Central memory CD8-positive, alpha-beta T cell (primary cell): Measurements from ENCODE around the gene NPFFR2.
"Not testable (repeated sequence)": the region's sequence is repeated elsewhere in the genome, so short reads cannot be mapped to it uniquely, and the experiment has no call there.

ENCODE experiments used
- ATAC-seq: fragments of 150-1000 bp; cut with Tn5 transposase; replicated peaks from 2 replicates; pipeline ENCODE4 v1.10.0; 2022; ENCODE audit warnings: mild to moderate bottlenecking, moderate FRiP score, moderate number of reproducible peaks; ENCODE audit not compliant: poor library complexity, severe bottlenecking; ENCODE audit errors: extremely low read depth
- DNase-seq, 2 donors: peaks; one replicate each; pipeline ENCODE4 v3.0.0; 2021; ENCODE audit warnings: low spot score in 2 of 2
- H3K27ac Mint-ChIP-seq: one replicate; pipeline ENCODE4 v1.8.0; 2022; ENCODE audit warnings: low read depth, mild to moderate bottlenecking, moderate library complexity, mixed read lengths
- H3K27me3 Mint-ChIP-seq: one replicate; pipeline ENCODE4 v1.8.0; 2022; ENCODE audit warnings: mixed read lengths
- H3K36me3 Mint-ChIP-seq: one replicate; pipeline ENCODE4 v1.8.0; 2022; ENCODE audit warnings: mild to moderate bottlenecking, moderate library complexity, mixed read lengths; ENCODE audit not compliant: insufficient read depth
- H3K4me1 Mint-ChIP-seq: one replicate; pipeline ENCODE4 v1.8.0; 2022; ENCODE audit warnings: mixed read lengths
- H3K4me3 Mint-ChIP-seq: one replicate; pipeline ENCODE4 v1.8.0; 2022; ENCODE audit warnings: mild to moderate bottlenecking, moderate library complexity, mixed read lengths
- H3K9me3 Mint-ChIP-seq: one replicate; pipeline ENCODE4 v1.8.0; 2022; ENCODE audit warnings: mixed read lengths

Gene NPFFR2

DNA sequence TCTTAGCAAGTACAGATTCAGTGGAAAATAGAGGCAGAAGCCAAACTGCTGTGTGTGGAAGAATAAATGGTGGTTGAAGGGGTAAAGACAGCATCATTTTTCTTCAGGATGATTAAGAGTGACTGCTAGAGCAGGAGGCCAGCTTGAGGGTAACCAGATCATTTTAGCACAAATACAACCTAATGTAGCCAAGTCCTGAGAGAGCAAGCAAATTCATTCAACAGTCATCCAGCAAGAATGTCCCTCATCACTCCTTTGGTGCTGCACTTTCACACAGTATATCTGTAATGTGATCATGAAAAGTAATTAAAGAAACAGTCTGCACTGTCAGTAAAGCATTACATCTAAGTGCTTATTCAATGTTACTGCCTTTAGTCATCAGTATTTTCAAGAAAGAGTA is 44.8 kb downstream of the NPFFR2 start:
- Mint-ChIP-seq H3K27me3 (no peaks in the 10 kb centered on the region), H3K36me3 (no peaks in the 10 kb centered on the region), H3K4me3 (no peak overlapping the region), H3K9me3 (peaks cover 14% of the 10 kb centered on the region), H3K27ac (no peak overlapping the region), H3K4me1 (no peaks in the 10 kb centered on the region)
- DNase-seq (no peak), ATAC-seq (no peak)

DNA sequence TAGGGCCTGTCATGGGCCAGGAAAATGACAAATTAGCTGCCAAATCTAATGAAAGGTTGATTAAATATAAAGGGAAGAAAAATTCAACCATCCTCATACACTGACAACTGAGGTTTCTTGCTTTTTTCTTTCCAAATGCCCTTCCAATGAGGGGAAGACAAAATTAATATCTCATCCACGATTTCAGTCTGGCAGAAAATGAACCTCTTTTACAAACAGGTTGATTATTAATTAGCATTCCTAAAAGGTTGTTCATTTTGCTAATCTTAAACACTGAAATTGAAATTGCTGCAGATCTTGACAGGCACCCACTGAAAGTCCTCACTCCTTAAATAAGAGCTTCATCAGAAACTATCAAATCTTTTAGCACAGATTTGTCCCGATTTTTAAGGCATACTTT is 45.5 kb downstream of the NPFFR2 start:
- no peak overlapping the region for H3K27ac Mint-ChIP-seq
- no peaks in the 10 kb centered on the region for H3K27me3 Mint-ChIP-seq
- H3K36me3 Mint-ChIP-seq: no peaks in the 10 kb centered on the region
- H3K9me3 Mint-ChIP-seq: peaks cover 9% of the 10 kb centered on the region
- DNase-seq (no peak), ATAC-seq (no peak)
- no peaks in the 10 kb centered on the region for H3K4me1 Mint-ChIP-seq
- no peak overlapping the region for H3K4me3 Mint-ChIP-seq

DNA sequence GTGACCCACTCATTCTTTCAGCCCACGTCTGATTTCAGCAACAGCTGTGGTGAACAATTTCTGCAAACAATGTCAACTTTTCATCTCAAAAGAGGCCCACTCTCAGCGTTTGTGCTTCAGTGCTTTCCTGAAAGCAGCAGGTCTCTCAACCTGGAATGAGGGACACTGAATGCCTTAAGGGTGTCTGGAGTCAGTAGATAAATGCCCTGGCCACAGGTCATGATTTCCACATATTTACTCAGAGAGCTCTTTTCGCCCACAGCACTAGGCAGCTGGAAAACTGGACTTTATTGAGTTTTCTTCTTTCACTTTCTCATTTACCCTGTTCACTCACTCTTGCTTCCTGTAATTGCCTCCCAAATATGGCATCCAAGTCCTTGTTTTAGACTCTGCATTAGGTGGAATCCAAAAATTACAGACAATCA is 52.8 kb downstream of the NPFFR2 start:
- Mint-ChIP-seq H3K4me3 (no peak overlapping the region), H3K27ac (no peak overlapping the region), H3K27me3 (no peaks in the 10 kb centered on the region), H3K36me3 (no peaks in the 10 kb centered on the region), H3K9me3 (peaks cover 8% of the 10 kb centered on the region), H3K4me1 (no peaks in the 10 kb centered on the region)
- no peak for DNase-seq
- no peak for ATAC-seq

DNA sequence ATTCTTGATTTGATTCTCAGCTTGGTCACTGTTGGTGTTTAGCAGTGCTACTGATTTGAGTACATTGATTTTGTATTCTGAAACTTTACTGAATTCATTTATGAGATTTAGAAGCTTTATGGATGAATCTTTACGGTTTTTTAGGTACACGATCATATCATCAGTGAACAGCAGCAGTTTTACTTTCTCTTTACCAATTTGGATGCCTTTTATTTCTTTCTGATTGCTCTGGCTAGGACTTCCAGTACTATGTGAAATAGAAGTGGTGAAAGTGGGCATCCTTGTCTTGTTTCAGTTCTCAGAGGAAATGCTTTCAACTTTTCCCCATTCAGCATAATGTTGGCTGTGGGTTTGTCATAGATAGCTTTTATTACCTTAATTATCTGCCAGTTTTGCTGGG is 58.8 kb downstream of the NPFFR2 start:
- not testable (repeated sequence) for H3K9me3 Mint-ChIP-seq, DNase-seq, H3K4me3 Mint-ChIP-seq, H3K4me1 Mint-ChIP-seq, H3K27ac Mint-ChIP-seq, ATAC-seq, H3K36me3 Mint-ChIP-seq, H3K27me3 Mint-ChIP-seq

DNA sequence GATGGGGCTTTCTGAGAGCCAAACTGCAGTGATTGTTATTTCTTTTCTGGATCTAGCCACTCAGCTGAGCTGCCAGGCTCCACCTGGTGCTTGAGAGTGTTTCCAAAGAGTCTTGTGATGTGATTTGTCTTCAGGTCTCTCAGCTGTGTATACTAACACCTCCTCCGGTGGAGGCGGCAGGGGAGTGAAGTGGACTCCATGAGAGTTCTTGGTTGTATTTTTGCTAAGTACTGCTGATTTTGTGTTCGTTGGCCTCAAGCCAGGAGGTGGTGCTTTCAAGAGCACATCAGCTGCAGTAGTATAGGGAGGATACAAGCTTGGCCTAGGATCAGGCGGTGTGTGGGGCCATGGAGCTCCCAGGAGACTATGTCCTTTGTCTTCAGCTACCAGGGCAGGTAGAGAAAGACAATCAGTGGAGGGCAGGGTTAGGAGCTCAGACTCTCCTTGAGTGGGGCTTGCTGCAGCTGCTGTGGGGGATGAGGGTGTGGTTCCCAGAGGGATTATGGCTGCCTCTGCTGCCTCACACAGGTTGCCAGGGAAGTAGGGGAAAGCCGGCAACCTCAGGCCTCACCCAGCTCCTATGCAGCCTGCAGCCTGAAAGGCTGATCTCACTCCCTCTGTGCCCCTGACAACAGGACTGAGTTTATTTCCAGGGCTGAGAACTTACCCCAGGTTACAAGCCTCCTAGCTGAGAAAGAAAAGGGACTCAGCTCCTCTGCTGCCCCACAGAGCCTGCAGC is 62.4 kb downstream of the NPFFR2 start:
- Mint-ChIP-seq H3K36me3 (no peaks in the 10 kb centered on the region), H3K9me3 (peaks cover 9% of the 10 kb centered on the region), H3K4me3 (no peak overlapping the region), H3K4me1 (no peaks in the 10 kb centered on the region), H3K27ac (no peak overlapping the region), H3K27me3 (no peaks in the 10 kb centered on the region)
- ATAC-seq: no peak
- no peak for DNase-seq

DNA sequence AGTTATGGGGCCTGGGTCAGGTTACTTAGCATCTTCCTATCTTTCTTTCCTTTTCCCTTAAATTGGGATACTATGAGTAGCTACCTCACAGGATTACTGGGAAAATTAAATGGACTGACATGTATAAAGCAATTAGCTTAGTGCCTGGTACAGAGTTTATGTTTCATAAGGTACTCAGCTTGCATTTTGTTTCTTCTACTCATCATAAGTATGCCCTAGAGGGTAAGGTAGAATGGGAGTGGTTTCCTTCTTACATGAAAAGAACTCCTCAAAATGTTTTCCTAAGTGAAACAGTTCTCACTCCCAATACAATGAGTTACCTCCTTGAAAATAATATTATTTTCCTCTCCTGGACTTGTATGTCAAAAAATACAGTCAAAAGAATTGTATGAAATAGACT is 75.7 kb downstream of the NPFFR2 start:
- Mint-ChIP-seq H3K27ac (no peak overlapping the region), H3K9me3 (peaks cover 5% of the 10 kb centered on the region), H3K4me3 (no peak overlapping the region), H3K4me1 (no peaks in the 10 kb centered on the region), H3K36me3 (no peaks in the 10 kb centered on the region), H3K27me3 (no peaks in the 10 kb centered on the region)
- ATAC-seq (no peak), DNase-seq (no peak)

DNA sequence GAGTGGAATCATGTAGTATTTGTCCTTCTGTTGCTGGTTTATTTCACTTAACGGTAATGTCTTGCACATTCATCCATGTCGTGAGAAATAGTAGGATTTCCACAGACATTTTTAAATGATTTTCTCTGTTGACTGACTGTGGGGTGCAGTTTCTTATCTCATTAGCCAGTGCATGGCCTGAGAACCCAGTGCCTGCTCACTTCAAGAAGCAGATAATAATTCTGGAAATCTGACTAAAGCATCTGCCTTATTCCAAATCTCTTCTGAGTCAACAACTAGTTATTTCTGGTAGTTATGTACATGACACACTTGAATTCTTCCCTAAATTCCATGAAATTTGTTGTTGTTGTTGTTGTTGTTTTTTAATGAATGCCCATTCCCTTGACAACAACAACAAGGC is 77.6 kb downstream of the NPFFR2 start:
- DNase-seq: no peak
- H3K9me3 Mint-ChIP-seq: peaks cover 5% of the 10 kb centered on the region
- H3K27ac Mint-ChIP-seq: no peak overlapping the region
- H3K4me3 Mint-ChIP-seq: no peak overlapping the region
- ATAC-seq: no peak
- H3K36me3 Mint-ChIP-seq: no peaks in the 10 kb centered on the region
- H3K27me3 Mint-ChIP-seq: no peaks in the 10 kb centered on the region
- no peaks in the 10 kb centered on the region for H3K4me1 Mint-ChIP-seq

DNA sequence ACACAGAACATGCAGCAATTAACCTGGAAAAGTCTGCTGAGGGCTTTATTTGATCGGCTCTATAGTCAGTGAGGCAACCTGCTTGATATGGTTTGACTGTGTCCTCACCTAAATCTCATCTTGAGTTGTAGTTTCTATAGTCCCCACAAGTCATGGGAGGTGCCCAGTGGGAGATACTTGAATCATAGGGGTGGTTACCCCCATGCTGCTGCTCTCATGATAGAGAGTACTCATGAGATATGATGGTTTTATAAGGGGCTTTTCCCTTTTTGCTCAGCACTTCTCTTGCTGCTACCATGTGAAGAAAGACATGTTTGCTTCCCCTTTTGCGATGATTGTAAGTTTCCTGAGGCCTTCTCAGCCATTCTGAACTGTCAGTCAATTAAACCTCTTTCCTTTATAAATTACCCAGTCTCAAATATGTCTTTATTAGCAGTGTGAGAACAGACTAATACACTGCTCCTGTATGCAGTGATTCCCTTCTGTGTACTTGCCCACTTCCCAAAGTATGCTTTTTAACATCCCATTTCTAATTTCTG is 78.2 kb downstream of the NPFFR2 start:
- H3K27me3 Mint-ChIP-seq: no peaks in the 10 kb centered on the region

DNA sequence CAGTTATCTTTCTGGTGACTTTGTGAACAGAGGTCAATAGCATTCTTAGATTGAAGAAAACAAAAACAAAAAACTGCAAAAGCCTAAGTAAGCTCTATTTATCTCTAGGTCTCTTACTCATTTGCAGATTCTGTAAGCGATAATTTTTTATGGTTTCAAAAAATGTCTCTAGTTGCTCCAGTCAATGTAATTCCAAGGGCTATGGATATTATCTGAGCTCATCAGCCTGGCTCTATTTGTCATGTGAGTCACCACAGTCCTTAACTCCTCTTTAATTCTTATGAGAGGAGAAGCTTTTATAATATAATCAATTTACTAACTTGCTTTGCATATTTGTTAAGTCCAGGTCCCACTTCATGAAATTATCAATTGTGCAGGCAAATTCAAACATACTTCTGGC is 79.1 kb downstream of the NPFFR2 start:
- no peaks in the 10 kb centered on the region for H3K27me3 Mint-ChIP-seq
- DNase-seq (no peak), ATAC-seq (no peak)
- no peak overlapping the region for H3K27ac Mint-ChIP-seq
- H3K36me3 Mint-ChIP-seq: no peaks in the 10 kb centered on the region
- peaks cover 5% of the 10 kb centered on the region for H3K9me3 Mint-ChIP-seq
- no peaks in the 10 kb centered on the region for H3K4me1 Mint-ChIP-seq
- no peak overlapping the region for H3K4me3 Mint-ChIP-seq

More for the DNA sequence above, 78.2 kb downstream of the NPFFR2 start:
- H3K36me3 Mint-ChIP-seq: no peaks in the 10 kb centered on the region
- no peak overlapping the region for H3K4me3 Mint-ChIP-seq
- H3K4me1 Mint-ChIP-seq: no peaks in the 10 kb centered on the region
- ATAC-seq (no peak), DNase-seq (no peak)
- H3K27ac Mint-ChIP-seq: no peak overlapping the region
- peaks cover 5% of the 10 kb centered on the region for H3K9me3 Mint-ChIP-seq

DNA sequence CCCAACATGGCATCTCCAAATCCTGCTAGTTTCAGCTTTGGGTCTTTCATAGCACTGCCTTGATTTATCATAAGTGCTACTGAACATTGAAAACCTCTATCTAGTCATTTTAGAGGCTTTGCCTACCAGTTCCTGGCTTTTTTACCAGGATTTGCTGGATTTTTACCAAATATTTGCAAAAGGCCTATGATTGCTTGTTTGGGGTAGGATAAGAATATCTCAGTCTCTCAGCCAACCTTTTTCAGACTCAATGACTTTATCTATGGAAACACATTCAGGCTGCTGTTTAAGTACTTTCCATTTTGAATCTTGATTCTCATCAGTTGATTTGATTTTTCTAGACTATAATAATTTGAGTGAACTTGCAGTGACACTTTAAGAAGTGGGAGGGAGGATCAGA is 80.1 kb downstream of the NPFFR2 start:
- no peaks in the 10 kb centered on the region for H3K27me3 Mint-ChIP-seq

DNA sequence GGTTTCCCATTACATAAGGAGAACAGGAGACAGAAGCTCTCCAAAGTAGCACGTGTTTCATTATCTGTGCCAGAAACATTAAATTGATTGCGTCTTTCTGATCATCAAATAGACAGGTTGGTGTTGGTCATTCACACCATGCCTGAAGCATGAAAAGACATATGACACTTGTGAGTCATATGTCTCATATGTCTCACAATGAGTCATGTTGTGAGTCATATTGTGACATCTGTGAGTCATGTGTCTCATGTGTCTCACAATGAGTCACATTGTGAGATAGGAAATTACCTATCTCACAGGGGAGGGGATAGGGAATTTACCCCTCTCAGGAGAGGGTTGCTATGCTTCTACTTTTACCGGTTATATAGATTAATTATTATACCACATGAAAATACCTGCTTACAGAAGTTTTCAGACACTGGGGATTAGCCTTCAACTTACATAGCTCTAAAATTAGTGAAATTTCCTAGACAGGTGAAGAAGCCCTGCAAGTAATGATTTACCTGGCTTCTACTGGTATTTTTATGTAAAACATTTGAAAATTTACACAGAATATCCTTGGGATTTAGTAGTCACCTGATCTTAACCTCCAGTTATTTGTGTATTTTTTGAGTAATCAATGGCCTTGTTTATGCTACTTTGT is 80.8 kb downstream of the NPFFR2 start:
- H3K27me3 Mint-ChIP-seq: no peaks in the 10 kb centered on the region
- H3K4me1 Mint-ChIP-seq: no peaks in the 10 kb centered on the region
- no peak overlapping the region for H3K27ac Mint-ChIP-seq
- no peaks in the 10 kb centered on the region for H3K36me3 Mint-ChIP-seq
- no peak for DNase-seq
- ATAC-seq: peak; percentile 24
- peaks cover 6% of the 10 kb centered on the region for H3K9me3 Mint-ChIP-seq
- no peak overlapping the region for H3K4me3 Mint-ChIP-seq

More for the DNA sequence above, 80.1 kb downstream of the NPFFR2 start:
- DNase-seq (no peak), ATAC-seq (no peak)
- Mint-ChIP-seq H3K27ac (no peak overlapping the region), H3K36me3 (no peaks in the 10 kb centered on the region), H3K4me1 (no peaks in the 10 kb centered on the region), H3K9me3 (peaks cover 5% of the 10 kb centered on the region), H3K4me3 (no peak overlapping the region)

DNA sequence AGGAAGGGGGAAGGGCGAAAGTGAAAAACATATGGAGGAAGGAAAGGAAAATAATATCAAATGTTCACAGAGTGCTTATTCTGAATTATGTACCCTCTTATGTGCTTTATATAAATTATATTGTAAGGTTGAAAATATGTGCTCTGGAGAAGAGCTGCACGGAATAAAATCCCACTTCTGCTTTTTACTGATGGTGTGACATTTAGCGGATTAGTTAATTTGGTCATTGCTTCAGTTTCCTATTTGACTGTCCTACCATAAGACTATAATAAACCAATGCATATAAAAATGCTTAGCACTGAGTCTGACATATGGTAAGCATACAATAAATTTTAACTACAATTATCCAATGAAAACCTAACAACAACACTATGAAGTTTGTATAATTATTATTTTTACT is 86.2 kb downstream of the NPFFR2 start:
- no peaks in the 10 kb centered on the region for H3K36me3 Mint-ChIP-seq
- H3K27ac Mint-ChIP-seq: no peak overlapping the region
- H3K9me3 Mint-ChIP-seq: peaks cover 20% of the 10 kb centered on the region
- ATAC-seq (no peak), DNase-seq (no peak)
- no peak overlapping the region for H3K4me3 Mint-ChIP-seq
- H3K4me1 Mint-ChIP-seq: no peaks in the 10 kb centered on the region
- H3K27me3 Mint-ChIP-seq: no peaks in the 10 kb centered on the region

DNA sequence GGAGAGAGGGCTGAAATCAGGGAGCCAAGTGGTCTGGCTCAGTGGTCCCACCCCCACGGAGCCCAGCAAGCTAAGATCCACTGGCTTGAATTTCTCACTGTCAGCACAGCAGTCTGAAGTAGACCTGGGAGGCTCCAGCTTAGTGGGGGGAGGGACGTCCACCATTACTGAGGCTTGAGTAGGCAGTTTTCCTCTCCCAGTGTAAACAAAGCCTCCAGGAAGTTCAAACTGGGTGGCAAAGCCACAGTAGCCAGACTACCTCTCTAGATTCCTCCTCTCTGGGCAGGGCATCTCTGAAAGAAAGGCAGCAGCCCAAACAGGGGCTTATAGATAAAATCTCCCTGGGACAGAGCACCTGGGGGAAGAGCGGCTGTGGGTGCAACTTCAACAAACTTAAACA is 88.1 kb downstream of the NPFFR2 start:
- no peak for DNase-seq
- no peaks in the 10 kb centered on the region for H3K27me3 Mint-ChIP-seq
- H3K4me1 Mint-ChIP-seq: no peaks in the 10 kb centered on the region
- no peaks in the 10 kb centered on the region for H3K36me3 Mint-ChIP-seq
- ATAC-seq: no peak
- H3K27ac Mint-ChIP-seq: no peak overlapping the region
- no peak overlapping the region for H3K4me3 Mint-ChIP-seq
- peaks cover 20% of the 10 kb centered on the region for H3K9me3 Mint-ChIP-seq
